ENCODE measurements around the gene LPCAT2.
"Not testable (repeated sequence)": the region's sequence is repeated elsewhere in the genome, so short reads cannot be mapped to it uniquely, and the experiment has no call there.

The LPCAT2 gene

DNA sequence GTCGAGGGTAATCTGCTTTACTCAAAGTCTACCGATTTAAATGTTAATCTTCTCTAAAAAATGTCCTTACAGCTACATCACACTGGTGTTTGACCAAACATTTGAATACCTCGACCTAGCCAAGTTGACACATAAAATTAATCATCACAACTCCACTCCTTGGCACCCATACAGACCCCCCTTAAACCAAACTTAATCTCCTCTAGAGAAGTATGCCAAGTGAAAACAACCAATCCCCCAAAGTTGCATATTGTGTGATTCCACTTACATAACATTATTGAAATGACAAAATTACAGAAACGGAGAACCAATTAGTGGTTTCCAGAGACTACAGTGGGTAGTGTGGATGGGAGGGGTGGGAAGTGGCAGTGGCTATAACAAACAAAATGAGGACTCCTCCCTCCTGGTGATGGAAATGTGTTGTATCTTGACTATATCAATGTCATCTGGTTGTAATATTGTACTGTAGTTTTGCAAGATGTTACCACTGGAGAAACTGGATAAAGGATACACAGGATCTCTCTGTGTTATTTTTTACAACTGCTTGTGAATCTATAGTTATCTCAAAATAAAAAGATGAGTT, 97.0 kb downstream of the LPCAT2 start:
- DNase-seq (ENCODE audit: low read depth): no peak

GRCh38 chr16:55613613-55614335, 104.9 kb downstream of the LPCAT2 start:
- DNase-seq (ENCODE audit: low read depth): no peak

GRCh38 chr16:55615071-55615470, 106.2 kb downstream of the LPCAT2 start:
- DNase-seq (ENCODE audit: low read depth): no peak

- not testable (repeated sequence) for DNase-seq (ENCODE audit: low read depth)
Measured at GRCh38 chr16:55615670-55616069, 106.8 kb downstream of the LPCAT2 start.

DNA sequence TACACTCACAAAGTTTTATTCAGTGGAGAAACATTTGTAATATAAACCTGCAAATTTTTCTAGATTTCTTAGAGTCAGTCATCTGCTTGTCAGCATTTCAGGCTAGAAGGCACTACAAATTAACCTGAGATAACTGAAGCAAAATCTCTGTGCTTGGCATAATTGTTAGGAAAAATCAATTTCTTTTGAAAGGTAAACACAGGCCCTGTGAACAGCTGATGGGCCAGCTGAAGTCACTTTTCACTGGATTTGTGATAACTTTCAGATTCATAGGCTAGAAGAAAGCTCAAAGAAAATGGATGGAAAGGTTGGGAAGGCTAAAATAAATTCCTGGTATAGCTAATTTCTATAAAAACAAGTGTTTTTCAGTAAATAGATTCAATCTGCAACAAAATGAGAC, 112.9 kb downstream of the LPCAT2 start:
- DNase-seq (ENCODE audit: low read depth): no peak

DNA sequence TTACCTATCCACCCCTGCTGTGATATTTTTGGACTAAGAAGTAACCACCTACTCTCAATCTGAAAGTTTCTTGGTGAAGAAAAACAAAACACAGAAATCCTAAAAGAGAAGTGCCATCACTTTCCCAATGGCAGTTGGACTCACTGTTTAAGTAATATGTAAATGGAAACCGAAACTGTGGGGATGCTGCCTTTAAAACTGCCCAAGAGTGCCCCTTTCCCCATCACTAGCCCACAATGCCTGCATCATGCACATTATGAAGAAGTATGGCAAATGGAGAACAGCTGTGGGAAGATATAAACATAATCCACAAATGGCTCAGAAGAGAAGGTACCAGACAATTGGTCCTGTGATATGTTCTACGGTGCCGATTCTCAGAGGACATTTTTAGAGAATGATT, 113.4 kb downstream of the LPCAT2 start:
- no peak for DNase-seq (ENCODE audit: low read depth)

DNA sequence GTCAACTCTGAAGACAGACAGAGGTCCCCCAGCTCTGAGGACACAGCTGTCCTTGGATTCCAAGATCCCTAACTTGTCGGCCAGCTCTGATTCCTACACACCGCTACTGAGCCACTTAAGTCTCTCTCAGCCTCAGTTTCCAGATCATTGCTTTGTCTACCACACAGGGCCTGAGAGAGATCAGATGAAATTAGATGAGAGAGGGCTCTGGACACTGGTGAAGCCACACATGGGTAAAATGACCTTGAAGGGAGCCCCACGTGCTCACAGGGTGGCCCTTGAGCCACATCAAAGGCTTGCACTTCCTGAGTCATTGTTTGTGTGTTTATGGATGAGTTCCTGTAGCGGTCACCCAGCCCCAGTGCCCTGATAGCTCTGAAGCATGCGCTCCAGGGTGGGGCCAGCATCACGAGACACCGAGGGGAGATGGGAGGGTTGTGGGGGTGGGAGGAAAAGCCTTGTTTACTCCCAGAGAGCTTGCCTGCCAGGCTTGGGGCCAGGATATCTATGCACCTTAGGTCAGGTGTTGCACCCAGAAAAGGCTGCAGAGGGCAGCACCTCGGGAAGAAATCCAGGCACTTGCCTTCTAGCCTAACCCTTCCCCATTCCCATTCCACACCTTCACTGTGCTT, 114.2 kb downstream of the LPCAT2 start:
- DNase-seq (ENCODE audit: low read depth): no peak

GRCh38 chr16:55623640-55624039, 114.8 kb downstream of the LPCAT2 start:
- DNase-seq (ENCODE audit: low read depth): no peak

GRCh38 chr16:55624696-55625095, 115.8 kb downstream of the LPCAT2 start:
- DNase-seq (ENCODE audit: low read depth): no peak

GRCh38 chr16:55625843-55626242, 117.0 kb downstream of the LPCAT2 start:
- DNase-seq (ENCODE audit: low read depth): no peak

DNA sequence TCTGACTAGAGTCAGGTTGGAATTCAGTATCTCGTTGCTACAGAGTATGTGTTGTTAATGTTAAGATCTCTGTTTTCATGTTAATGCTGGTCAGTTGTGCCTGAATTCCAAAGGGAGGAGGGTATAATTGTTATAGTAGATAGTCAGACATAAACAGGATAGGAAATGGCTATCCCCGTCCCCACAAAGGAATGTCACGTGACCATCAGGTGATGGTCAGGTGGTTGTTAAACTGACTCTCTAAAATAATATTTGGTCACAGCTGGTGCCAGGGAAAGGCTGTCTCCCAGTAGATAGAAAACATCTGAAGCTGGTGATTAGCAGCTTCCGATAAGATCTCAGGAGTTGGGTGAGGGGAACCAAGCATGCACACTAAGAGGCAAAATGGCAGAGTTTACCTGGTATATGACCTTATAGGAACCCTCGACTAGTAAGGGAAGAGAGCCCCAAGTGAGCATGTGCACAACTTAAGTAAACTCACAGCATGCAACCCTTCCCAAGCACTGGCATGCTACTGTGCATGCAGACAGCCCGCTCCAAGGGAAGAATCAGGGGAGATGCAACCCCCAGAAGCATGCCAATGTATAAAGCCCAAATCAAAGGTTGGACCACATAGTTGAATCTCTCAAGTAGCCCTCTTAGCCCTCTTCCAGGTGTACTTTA, 119.6 kb downstream of the LPCAT2 start:
- no peak for DNase-seq (ENCODE audit: low read depth)

GRCh38 chr16:55630774-55631173, 121.9 kb downstream of the LPCAT2 start:
- DNase-seq (ENCODE audit: low read depth): no peak

GRCh38 chr16:55632259-55632658, 123.4 kb downstream of the LPCAT2 start:
- DNase-seq (ENCODE audit: low read depth): no peak

DNA sequence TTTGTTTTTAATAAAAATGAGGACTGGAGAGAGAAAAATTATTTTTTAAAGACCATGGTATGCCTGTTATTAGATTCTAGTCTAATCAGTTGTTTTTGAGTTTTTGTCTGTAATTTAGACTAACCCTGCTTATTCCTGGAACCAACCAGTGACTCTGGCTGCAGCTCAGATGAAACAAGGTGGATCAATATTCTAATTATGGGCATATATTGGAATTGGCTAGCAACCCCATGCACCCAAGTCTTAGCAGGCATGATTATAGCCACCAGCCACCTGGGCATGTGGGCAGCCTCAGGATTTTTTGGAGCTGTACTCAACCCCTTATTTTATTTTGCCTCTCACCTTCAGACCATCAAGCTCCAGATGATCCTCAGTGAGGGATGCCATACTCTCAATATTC, 125.3 kb downstream of the LPCAT2 start:
- DNase-seq (ENCODE audit: low read depth): no peak

Data from stimulated activated CD8-positive, alpha-beta memory T cell treated with anti-CD3 and anti-CD28 coated beads, Interleukin-12 subunit alpha, Interleukin-12 subunit beta, amount 100 ng/mL, for 4 hours (primary cell).